Measurements from ENCODE around the gene TTLL11.

The TTLL11 gene

DNA sequence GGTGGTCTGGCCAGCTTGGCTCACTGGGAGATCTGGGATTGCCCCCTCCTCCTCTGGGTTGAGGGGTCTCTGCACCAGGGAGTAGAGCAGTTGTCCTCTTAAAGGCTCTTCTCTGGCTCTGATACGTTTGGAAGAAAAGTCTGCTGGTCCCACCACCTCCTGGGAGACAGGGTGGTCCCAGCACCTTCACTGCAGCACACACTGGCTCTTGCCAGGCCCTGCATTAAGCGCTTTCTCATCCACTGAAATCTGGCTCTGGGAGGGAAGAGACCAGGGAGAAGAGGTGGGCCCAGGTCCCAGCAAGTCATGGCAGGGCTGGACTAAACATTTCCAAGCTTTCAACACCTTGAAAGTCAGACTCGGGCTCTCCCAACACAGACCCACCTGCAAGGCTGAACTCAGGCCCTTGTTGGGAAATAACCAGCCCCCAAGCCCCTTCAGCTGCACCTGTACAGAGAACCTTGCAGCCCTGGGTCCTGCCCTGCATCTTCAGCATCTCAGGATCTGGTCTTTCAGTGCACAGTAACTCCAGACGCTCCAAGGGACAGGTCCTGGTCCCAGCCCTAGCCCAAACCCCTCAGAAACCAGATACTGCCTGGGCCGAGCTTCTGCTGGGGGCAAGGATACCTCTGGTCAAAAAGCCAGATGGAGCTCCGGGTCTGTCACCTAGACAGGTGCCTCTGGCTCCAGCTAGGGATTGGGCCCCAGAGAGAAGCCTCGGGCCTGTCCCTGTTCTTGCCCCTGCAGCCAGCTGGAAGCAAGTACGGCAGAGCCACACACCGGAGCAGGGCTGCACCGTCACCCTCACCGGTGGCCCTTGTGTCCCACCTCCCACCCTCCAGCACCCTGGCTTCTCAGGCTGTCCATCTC is 307.2 kb downstream of the TTLL11 start:
- Histone ChIP-seq H3K4me1 (ENCODE audit: insufficient read depth, low read length, poor library complexity, severe bottlenecking) (peaks cover 24% of the 10 kb centered on the region), H3K9ac (ENCODE audit: low read depth, low read length, poor library complexity, severe bottlenecking) (no peak overlapping the region), H3K9me2 (replicated peaks; ENCODE audit: low read depth, low read length) (no peaks in the 10 kb centered on the region), H2AFZ (ENCODE audit: low read length) (no peak overlapping the region), H3K36me3 (ENCODE audit: insufficient read depth, low read length) (peaks cover 19% of the 10 kb centered on the region; the same call in 1 of the 2 replicates), H3K9me3 (ENCODE audit: insufficient read depth, low read depth, low read length) (no peaks in the 10 kb centered on the region), H3K4me2 (ENCODE audit: low read depth, low read length, poor library complexity, severe bottlenecking) (no peak overlapping the region), H3F3A (ENCODE audit: low read depth) (no peaks in the 10 kb centered on the region), H3K27me3 (ENCODE audit: insufficient read depth, low read length, poor library complexity, severe bottlenecking) (no peaks in the 10 kb centered on the region), H3K4me3 (ENCODE audit: low read length, poor library complexity, severe bottlenecking) (no peak overlapping the region), H4K20me1 (ENCODE audit: insufficient read depth, low read length, poor library complexity, severe bottlenecking) (no peaks in the 10 kb centered on the region), H3K79me2 (ENCODE audit: insufficient read depth, low read length) (no peaks in the 10 kb centered on the region)
- TF ChIP-seq EZH2phosphoT487 (IDR thresholded peaks at IDR 0.05; ENCODE audit: borderline replicate concordance) = no peak
- TF ChIP-seq, protein P1, sequence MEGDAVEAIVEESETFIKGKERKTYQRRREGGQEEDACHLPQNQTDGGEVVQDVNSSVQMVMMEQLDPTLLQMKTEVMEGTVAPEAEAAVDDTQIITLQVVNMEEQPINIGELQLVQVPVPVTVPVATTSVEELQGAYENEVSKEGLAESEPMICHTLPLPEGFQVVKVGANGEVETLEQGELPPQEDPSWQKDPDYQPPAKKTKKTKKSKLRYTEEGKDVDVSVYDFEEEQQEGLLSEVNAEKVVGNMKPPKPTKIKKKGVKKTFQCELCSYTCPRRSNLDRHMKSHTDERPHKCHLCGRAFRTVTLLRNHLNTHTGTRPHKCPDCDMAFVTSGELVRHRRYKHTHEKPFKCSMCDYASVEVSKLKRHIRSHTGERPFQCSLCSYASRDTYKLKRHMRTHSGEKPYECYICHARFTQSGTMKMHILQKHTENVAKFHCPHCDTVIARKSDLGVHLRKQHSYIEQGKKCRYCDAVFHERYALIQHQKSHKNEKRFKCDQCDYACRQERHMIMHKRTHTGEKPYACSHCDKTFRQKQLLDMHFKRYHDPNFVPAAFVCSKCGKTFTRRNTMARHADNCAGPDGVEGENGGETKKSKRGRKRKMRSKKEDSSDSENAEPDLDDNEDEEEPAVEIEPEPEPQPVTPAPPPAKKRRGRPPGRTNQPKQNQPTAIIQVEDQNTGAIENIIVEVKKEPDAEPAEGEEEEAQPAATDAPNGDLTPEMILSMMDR (conservative IDR thresholded peaks at IDR 0.05; ENCODE audit: low read length) = no peak

DNA sequence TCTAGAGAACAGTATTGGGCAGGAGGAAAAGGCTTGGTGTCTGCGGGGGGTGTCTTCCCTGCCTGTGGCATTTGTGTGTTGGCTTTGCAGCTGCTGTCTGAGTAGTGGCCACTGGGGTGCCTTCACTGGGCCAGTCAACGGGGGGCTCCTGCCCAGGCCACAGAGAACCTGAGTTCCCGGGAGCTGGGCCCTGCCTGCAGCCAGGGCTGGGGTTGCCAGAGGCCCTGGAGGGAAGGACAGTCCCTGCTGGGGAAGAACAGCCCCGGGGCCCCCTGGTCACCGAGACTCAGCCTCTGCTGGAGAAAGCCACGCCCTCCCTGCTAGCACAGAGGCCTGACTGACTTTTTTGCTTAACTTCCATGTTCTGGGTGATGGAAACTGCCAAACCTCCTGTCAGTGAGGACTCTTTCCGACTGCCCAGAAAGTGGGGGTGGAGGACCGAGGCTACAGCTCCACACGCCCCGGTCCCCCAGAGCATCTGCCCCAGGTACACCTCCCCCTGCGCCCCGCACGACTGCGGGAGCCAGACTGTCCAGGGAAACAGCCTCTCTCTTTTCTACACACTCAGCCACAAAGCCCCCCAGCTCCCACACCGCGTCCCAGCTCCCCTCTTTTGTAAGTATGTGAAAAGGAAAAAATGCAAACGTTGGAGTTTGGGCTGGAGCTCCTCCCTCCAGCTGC is 308.2 kb downstream of the TTLL11 start:
- TF ChIP-seq, protein P1 (conservative IDR thresholded peaks at IDR 0.05; ENCODE audit: low read length) = peak; percentile 36
- TF ChIP-seq EZH2phosphoT487 (IDR thresholded peaks at IDR 0.05; ENCODE audit: borderline replicate concordance) = no peak
- Histone ChIP-seq H3K36me3 (ENCODE audit: insufficient read depth, low read length) (peaks cover 25% of the 10 kb centered on the region; the same call in 1 of the 2 replicates), H2AFZ (ENCODE audit: low read length) (no peak overlapping the region), H3F3A (ENCODE audit: low read depth) (no peaks in the 10 kb centered on the region), H3K9me3 (ENCODE audit: insufficient read depth, low read depth, low read length) (no peaks in the 10 kb centered on the region), H4K20me1 (ENCODE audit: insufficient read depth, low read length, poor library complexity, severe bottlenecking) (no peaks in the 10 kb centered on the region), H3K4me2 (ENCODE audit: low read depth, low read length, poor library complexity, severe bottlenecking) (peak overlapping the region; percentile 66), H3K27me3 (ENCODE audit: insufficient read depth, low read length, poor library complexity, severe bottlenecking) (no peaks in the 10 kb centered on the region), H3K4me1 (ENCODE audit: insufficient read depth, low read length, poor library complexity, severe bottlenecking) (peaks cover 24% of the 10 kb centered on the region), H3K79me2 (ENCODE audit: insufficient read depth, low read length) (no peaks in the 10 kb centered on the region), H3K4me3 (ENCODE audit: low read length, poor library complexity, severe bottlenecking) (peak overlapping the region; percentile 53), H3K9me2 (replicated peaks; ENCODE audit: low read depth, low read length) (no peaks in the 10 kb centered on the region), H3K9ac (ENCODE audit: low read depth, low read length, poor library complexity, severe bottlenecking) (peak overlapping the region; percentile 63)

DNA sequence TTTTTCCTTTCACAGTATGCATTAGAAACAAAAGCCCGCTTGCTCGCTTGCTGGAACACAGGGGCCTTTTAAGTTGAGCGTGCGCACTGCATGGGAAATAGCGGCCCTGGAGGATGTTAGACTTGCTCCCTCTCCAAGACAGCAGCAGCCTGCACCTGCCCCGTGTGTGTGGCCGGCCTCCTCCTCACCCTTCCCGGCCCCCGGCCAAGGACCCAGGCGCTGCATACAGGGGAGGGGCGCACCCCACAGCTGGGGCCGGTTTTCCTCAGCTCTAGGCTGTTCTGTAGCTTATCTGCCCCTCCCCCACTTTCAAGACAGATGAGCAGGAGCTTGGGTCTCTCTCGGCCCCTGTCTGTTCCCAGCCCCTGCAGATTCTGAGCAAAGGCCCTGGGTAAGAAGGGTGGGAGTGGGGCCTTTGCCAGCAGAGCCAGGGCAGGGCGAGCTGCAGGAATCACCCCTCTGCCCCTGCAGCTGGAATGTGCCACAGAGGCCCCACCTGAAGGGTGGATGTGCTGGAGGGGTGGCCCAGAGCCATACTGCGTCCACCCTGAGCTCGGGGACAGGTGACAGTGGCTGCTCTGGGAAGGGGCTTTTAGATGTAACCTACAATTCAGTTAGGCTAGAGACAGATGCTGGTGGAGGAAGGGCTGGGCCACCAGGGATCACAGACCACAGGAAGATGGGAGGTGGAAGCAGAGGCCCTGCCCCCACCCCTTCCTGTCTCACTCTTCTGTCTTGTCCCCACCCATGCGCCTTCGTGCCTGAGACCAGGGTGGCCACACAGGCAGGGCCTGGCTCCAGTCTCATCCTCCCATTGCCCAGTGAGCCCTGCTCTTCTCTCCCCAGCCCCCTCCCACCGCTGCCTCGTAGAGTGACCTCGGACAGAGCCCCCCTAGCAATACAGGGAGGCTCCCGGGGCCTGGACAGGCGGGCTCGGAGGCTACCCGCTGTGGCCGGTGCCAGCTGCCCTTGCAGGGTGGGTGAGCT is 309.3 kb downstream of the TTLL11 start:
- TF ChIP-seq EZH2phosphoT487 (IDR thresholded peaks at IDR 0.05; ENCODE audit: borderline replicate concordance) = no peak
- TF ChIP-seq, protein P1 (conservative IDR thresholded peaks at IDR 0.05; ENCODE audit: low read length) = no peak
- Histone ChIP-seq H3K27me3 (ENCODE audit: insufficient read depth, low read length, poor library complexity, severe bottlenecking) (no peaks in the 10 kb centered on the region), H3K4me1 (ENCODE audit: insufficient read depth, low read length, poor library complexity, severe bottlenecking) (peaks cover 24% of the 10 kb centered on the region), H3K9ac (ENCODE audit: low read depth, low read length, poor library complexity, severe bottlenecking) (peak overlapping the region; percentile 63), H3K79me2 (ENCODE audit: insufficient read depth, low read length) (no peaks in the 10 kb centered on the region), H2AFZ (ENCODE audit: low read length) (no peak overlapping the region), H3K36me3 (ENCODE audit: insufficient read depth, low read length) (peaks cover 25% of the 10 kb centered on the region; the same call in 1 of the 2 replicates), H3K9me3 (ENCODE audit: insufficient read depth, low read depth, low read length) (no peaks in the 10 kb centered on the region), H3F3A (ENCODE audit: low read depth) (no peaks in the 10 kb centered on the region), H4K20me1 (ENCODE audit: insufficient read depth, low read length, poor library complexity, severe bottlenecking) (no peaks in the 10 kb centered on the region), H3K9me2 (replicated peaks; ENCODE audit: low read depth, low read length) (no peaks in the 10 kb centered on the region), H3K4me2 (ENCODE audit: low read depth, low read length, poor library complexity, severe bottlenecking) (peak overlapping the region; percentile 66), H3K4me3 (ENCODE audit: low read length, poor library complexity, severe bottlenecking) (peak overlapping the region; percentile 53)

All from Loucy (cell line).